GM12801 (cell line): ENCODE measurements around the gene B4GALT5.

Source experiments
- CTCF ChIP-seq: IDR thresholded peaks from one replicate; pipeline ENCODE4 v1.5.1; 2011; ENCODE audit warnings: control low read depth; ENCODE audit not compliant: insufficient read length; ENCODE audit errors: extremely low read depth

Gene B4GALT5

DNA sequence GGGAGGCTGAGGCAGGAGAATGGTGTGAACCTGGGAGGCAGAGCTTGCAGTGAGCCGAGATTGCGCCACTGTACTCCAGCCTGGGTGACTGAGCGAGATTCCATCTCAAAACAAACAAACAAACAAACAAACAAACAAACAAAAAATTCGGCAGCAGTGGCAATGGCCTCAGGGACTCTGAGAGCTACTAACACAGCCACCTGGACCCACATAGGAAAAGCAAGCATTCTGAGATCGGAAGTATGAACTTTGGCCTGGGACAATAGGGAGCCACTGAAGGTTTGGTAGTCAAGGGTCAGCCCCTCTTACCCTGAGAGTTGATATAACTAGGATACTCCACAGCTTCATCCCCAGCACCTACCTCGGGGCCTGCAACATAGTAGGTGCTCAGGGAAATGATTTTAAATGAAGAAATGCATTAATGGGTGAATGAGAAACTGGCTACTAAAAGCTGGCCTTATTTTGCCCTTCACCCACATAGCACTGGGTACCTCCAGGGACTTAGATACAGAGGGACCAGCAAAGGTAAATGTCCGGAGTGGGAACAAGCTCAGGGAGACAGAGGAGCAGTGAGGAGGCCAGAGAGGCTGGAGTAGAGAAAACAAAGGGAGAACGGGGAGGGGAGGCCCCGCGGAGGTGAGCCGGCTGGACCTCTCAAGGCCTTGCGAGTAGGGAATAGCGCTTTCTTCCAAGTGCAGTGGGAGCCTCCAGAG lies 99.2 kb downstream of the B4GALT5 start:
- TF ChIP-seq CTCF, result no peak

GRCh38 chr20:49612127-49612738 lies 101.4 kb downstream of the B4GALT5 start:
- no peak for TF ChIP-seq CTCF

DNA sequence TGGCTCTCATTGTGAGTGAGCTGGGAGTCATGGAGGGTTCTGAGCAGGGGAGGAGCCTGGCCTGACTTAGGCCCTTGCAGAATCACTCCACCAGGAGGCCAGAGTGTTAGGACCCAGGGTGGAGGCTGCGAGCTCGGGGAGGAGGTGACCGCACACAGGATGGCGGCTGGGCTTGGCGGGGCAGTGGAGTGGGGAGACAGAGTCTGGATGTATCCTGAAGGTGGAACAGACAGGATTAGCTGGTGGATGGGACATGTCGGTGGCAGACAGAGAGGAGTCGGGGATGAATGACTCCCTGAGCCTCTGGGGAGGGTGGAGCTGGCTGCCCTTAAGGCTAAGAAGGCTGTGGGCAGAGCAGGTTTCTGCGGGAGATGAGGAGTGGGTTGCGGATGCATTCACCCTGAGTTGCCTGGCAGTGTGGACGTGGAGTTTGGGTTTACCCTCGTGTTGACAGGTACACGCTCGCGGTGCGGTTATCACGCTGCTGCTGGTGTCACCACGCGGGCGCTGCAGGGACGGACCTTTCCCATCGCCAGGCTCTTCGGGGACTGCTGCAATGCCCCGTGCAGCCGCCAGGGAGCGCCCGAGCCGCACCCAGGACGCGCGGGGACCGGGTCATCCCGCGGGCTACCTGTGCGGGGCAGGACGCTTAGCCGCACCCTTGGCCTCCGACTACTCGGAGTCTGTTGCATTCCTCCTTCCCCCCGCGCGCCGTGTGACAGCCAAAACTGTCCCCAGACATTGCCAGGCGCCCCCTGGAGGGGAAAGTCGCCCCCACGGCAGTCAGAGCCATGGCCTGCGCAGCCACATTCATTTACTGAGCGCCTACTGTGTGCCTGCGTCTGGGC lies 102.8 kb downstream of the B4GALT5 start:
- TF ChIP-seq CTCF, result no peak

GRCh38 chr20:49608752-49609670 lies 104.7 kb downstream of the B4GALT5 start:
- no peak for TF ChIP-seq CTCF

GRCh38 chr20:49607568-49607967 lies 106.1 kb downstream of the B4GALT5 start:
- TF ChIP-seq CTCF, result no peak

GRCh38 chr20:49603209-49603627 lies 110.5 kb downstream of the B4GALT5 start:
- no peak for TF ChIP-seq CTCF
